ENCODE results near the gene CKAP2L. TPM values are rescaled to one million over a fixed set of nuclear protein-coding genes. Genes with fewer than 3 reads are reported as not detected.

Gene CKAP2L
- total RNA-seq, 1 donor from 2014 or later = 2.5 TPM

DNA sequence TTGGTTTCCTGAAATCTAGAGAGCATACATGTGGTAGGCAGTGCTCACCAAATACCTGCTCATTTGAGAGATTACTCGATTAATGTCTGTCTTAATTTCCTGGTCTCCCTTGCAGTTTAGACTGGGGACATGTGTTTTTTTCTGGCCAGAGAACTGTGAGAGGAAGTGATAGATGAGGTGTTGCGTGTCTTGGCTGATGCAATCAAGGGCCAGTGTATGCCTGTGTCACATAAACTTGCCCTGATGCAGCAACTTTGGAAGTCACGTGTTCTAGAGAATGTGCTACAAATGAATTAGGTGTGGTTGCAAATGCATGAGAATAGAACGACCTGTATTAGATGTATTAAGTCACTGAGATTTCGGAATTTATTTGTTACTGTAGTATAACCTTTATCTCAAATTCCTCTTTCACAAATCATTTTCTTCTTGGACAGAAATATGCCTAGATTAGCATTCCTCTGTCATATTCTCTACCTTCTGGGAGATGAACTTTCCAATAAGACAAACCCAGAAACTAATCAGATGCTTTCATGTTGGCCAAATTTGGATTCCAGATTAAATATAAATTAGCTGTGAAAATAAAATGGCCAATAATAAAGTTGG, 29.8 kb upstream of the CKAP2L start:
- Histone ChIP-seq H3K27me3 (ENCODE audit: control insufficient read depth, insufficient read depth, low read length) (no peaks in the 10 kb centered on the region), H3K4me3 (ENCODE audit: low read depth, low read length) (no peak overlapping the region), H3K36me3 (ENCODE audit: control insufficient read depth, insufficient read depth, low read length) (no peaks in the 10 kb centered on the region)
- no peak for TF ChIP-seq CTCF (IDR thresholded peaks at IDR 0.05; ENCODE audit: insufficient read depth, low read length, poor library complexity, severe bottlenecking)
- DNase-seq (ENCODE audit: low read depth) = no peak

DNA sequence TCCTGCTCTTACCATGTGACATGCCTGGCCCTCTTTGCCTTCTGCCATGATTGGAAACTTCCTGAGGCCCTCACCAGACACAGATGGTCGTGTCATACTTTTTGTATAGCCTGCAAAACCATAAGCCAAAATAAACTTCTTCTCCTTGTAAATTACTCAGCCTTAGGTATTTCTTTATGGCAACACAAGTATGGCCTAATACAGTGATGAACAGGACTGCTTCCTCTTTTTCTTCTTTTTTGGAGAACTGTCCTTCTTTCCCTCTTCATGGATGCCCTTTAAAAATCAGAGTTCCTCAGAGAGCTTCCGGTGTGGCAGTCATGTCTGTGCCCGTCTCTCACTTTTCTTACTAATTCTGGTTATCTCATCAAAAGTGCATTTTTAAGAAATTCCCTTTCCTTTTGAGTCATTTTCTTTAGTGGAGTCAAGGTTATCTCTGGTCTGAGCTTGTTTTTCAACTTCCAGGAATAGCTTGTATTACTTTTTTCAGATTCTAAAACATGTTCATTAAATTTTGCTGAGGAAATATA, 29.1 kb upstream of the CKAP2L start:
- Histone ChIP-seq H3K36me3 (ENCODE audit: control insufficient read depth, insufficient read depth, low read length) (no peaks in the 10 kb centered on the region), H3K4me3 (ENCODE audit: low read depth, low read length) (no peak overlapping the region), H3K27me3 (ENCODE audit: control insufficient read depth, insufficient read depth, low read length) (no peaks in the 10 kb centered on the region)
- TF ChIP-seq CTCF (IDR thresholded peaks at IDR 0.05; ENCODE audit: insufficient read depth, low read length, poor library complexity, severe bottlenecking) = no peak
- DNase-seq (ENCODE audit: low read depth) = no peak

GRCh38 chr2:112792419-112792818, 28.0 kb upstream of the CKAP2L start:
- no peak for DNase-seq (ENCODE audit: low read depth)
- no peak for TF ChIP-seq CTCF (IDR thresholded peaks at IDR 0.05; ENCODE audit: insufficient read depth, low read length, poor library complexity, severe bottlenecking)
- no peaks in the 10 kb centered on the region for H3K36me3 ChIP-seq (ENCODE audit: control insufficient read depth, insufficient read depth, low read length)
- H3K27me3 ChIP-seq (ENCODE audit: control insufficient read depth, insufficient read depth, low read length) = no peaks in the 10 kb centered on the region
- H3K4me3 ChIP-seq (ENCODE audit: low read depth, low read length) = no peak overlapping the region

DNA sequence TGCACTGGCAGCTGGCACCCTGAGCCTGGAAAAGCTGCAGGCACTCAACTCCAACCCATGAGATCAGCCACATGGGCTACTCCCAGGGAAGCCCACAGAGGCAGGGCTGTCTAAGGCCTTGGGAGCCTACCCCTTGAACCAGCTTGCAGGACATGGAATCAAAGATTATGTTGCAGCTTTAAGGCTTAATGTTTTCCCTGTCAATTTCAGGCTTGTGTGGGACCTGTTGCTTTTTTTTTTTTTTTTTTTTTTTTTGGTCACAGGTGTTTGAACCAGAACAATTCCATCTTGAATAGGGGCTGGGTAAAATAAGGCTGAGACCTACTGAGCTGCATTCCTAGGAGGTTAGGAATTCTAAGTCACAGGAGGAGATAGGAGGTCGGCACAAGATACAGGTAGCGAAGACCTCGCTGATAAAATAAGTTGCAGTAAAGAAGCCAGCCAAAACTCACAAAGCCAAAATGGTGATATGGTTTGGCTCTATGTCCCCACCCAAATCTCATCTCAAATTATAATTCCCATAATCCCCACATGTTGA, 27.4 kb upstream of the CKAP2L start:
- DNase-seq (ENCODE audit: low read depth) = no peak
- no peak for TF ChIP-seq CTCF (IDR thresholded peaks at IDR 0.05; ENCODE audit: insufficient read depth, low read length, poor library complexity, severe bottlenecking)
- no peak overlapping the region for H3K4me3 ChIP-seq (ENCODE audit: low read depth, low read length)
- H3K36me3 ChIP-seq (ENCODE audit: control insufficient read depth, insufficient read depth, low read length) = no peaks in the 10 kb centered on the region
- H3K27me3 ChIP-seq (ENCODE audit: control insufficient read depth, insufficient read depth, low read length) = no peaks in the 10 kb centered on the region

DNA sequence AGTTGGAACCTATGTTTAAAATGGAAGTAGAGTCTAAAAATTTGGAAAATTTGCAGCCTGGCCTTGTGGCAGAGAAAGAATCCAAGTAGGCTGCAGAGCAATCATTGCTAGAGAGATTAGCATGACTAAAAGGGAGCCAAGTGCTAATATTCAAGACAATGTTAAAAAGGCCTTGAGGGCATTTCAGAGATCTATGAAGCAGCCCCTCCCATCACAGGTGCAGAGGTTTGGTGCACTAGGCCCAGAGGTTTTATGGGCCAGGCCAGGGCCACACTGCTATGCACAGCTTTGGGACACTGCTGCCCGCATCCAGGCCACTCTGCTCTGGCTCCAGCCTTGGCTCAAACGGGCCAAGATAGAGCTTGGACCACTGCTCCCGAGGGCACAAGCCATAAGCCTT, 26.6 kb upstream of the CKAP2L start:
- no peaks in the 10 kb centered on the region for H3K27me3 ChIP-seq (ENCODE audit: control insufficient read depth, insufficient read depth, low read length)
- DNase-seq (ENCODE audit: low read depth) = no peak
- no peak for TF ChIP-seq CTCF (IDR thresholded peaks at IDR 0.05; ENCODE audit: insufficient read depth, low read length, poor library complexity, severe bottlenecking)
- no peaks in the 10 kb centered on the region for H3K36me3 ChIP-seq (ENCODE audit: control insufficient read depth, insufficient read depth, low read length)
- no peak overlapping the region for H3K4me3 ChIP-seq (ENCODE audit: low read depth, low read length)

DNA sequence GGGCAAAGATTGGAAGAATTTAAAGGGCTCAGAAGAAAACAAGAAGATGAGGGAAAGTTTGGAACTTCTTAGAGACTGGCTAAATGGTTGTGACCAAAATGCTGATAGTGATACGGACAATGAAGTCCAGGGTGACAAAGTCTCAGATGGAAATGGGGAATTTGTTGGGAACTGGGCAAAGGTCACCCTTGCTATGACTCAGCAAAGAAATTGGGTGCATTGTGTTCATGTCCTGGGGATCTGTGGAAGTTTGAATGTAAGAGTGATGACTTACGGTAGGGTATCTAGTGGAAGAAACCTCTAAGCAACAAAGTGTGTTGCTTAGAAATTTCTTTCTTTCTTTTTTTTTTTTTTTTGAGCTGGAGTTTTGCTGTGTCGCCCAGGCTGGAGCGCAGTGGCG, 25.9 kb upstream of the CKAP2L start:
- no peak for TF ChIP-seq CTCF (IDR thresholded peaks at IDR 0.05; ENCODE audit: insufficient read depth, low read length, poor library complexity, severe bottlenecking)
- no peaks in the 10 kb centered on the region for H3K36me3 ChIP-seq (ENCODE audit: control insufficient read depth, insufficient read depth, low read length)
- no peak overlapping the region for H3K4me3 ChIP-seq (ENCODE audit: low read depth, low read length)
- no peak for DNase-seq (ENCODE audit: low read depth)
- no peaks in the 10 kb centered on the region for H3K27me3 ChIP-seq (ENCODE audit: control insufficient read depth, insufficient read depth, low read length)
